ENCODE measurements around the gene DAZAP1.

DAZAP1 gene

DNA sequence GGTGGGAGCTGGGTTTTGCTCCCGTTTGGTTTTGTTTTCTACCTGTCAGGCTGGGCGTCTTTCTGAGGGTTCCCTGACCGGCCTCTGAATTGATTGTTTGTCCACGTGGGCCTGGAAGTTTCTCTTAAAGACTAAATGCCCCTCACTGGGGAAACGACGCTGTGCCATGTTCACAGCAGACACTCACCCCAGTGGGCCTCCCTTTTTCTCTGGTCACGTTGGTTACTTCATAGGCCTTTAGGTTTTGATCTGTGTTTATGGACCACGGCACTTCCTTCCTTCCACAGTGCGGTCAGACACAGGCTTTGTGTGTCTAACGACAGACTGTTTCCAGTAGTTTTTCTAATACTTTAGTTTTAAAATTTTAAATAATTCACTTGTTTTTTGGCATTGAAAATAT, 43.8 kb upstream of the DAZAP1 start:
- no peak overlapping the region for H3K4me3 ChIP-seq (ENCODE audit: control insufficient read depth, low read depth, low read length)
- no peak for DNase-seq (ENCODE audit: low read depth)
- TF ChIP-seq CTCF (IDR thresholded peaks at IDR 0.05; ENCODE audit: control insufficient read depth, insufficient read depth, low read depth, low read length, missing control alignments): no peak

DNA sequence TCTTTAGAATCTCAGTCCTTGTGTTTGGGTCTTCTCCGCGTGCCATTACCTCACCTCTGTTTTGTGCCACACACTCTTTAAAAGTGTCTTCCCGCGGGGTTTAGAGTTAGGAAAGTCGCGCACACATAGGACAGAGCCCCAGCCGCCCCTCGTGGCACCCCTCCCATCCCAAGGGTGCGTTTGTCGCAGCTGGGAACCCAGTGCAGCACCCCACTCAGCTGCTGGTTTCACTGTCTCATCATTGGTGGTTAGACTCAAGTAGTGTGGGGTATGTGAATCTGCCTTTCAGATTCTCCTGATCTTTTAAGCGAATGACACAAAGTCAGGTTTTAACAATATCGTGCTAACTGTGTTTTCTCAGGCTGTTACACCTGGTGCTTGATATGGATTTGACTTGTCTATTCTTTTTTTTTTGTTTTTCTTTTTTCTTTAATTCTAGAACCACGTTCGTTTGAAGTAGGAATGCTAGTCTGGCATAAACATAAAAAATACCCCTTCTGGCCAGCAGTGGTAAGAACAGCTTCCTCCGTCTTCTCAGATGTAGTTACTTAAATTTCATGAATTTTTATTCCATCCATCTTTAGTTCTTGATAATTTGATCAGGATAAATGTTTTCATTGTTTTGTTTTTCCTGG, 43.2 kb upstream of the DAZAP1 start:
- no peak overlapping the region for H3K4me3 ChIP-seq (ENCODE audit: control insufficient read depth, low read depth, low read length)
- TF ChIP-seq CTCF (IDR thresholded peaks at IDR 0.05; ENCODE audit: control insufficient read depth, insufficient read depth, low read depth, low read length, missing control alignments): peak; percentile 20
- no peak for DNase-seq (ENCODE audit: low read depth)

DNA sequence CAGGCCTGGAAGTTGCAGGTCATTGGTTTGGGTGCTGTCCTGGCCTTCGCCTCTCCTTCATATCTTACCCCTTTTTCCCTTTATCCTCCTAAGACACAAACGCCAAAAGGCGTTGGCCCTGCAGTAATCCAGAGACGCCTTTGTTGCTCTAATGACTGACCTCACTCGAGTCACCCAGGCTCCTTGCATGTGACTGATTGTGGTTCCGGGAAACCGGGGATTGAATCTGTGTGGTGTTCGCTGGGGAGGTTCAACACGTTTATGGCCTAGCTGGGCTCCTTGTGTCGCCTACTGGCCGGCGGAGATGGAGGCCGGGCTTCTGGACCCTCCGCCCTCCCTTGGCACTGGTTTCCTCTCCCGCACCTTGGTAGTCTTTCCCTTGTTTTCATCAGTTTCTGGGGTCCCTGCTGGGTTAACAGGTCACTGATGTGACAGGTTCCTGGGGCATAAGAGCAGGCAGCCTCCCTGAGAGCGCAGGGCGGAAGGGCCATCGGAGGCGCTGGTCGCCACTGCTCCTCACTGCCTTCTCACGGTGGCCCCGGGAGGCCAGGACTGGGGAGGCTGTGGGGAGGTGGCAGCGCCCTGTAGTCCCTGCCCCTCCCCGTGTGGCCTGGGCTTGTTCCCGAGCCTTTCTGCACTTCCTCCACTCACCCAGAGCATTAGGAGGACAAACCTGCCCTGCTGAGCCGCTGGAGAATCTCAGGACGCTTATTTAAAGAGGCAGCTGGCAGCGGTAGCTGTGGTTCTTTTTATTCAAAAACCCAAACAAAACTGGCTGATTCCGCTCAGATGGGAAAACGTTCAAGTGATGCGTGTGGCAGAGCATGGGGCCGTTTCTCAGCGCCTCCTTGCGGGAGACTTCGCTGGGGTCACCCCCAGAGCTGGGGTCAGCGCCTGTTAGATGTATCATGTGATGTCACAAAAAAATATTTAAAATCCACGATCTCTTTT, 41.8 kb upstream of the DAZAP1 start:
- no peak overlapping the region for H3K4me3 ChIP-seq (ENCODE audit: control insufficient read depth, low read depth, low read length)
- TF ChIP-seq CTCF (IDR thresholded peaks at IDR 0.05; ENCODE audit: control insufficient read depth, insufficient read depth, low read depth, low read length, missing control alignments): no peak
- DNase-seq (ENCODE audit: low read depth): no peak

GRCh38 chr19:1366296-1366695, 41.1 kb upstream of the DAZAP1 start:
- DNase-seq (ENCODE audit: low read depth): no peak
- H3K4me3 ChIP-seq (ENCODE audit: control insufficient read depth, low read depth, low read length): no peak overlapping the region
- TF ChIP-seq CTCF (IDR thresholded peaks at IDR 0.05; ENCODE audit: control insufficient read depth, insufficient read depth, low read depth, low read length, missing control alignments): no peak

GRCh38 chr19:1366899-1367870, 40.2 kb upstream of the DAZAP1 start:
- no peak overlapping the region for H3K4me3 ChIP-seq (ENCODE audit: control insufficient read depth, low read depth, low read length)
- no peak for DNase-seq (ENCODE audit: low read depth)
- TF ChIP-seq CTCF (IDR thresholded peaks at IDR 0.05; ENCODE audit: control insufficient read depth, insufficient read depth, low read depth, low read length, missing control alignments): no peak

- no peak for DNase-seq (ENCODE audit: low read depth)
- TF ChIP-seq CTCF (IDR thresholded peaks at IDR 0.05; ENCODE audit: control insufficient read depth, insufficient read depth, low read depth, low read length, missing control alignments): no peak
- H3K4me3 ChIP-seq (ENCODE audit: control insufficient read depth, low read depth, low read length): no peak overlapping the region
Measured at GRCh38 chr19:1369214-1369805, 38.1 kb upstream of the DAZAP1 start.
